Adrenal gland (tissue), 5 donors: Measurements from ENCODE around the gene CNTNAP2.
"Not testable (repeated sequence)": the region's sequence is repeated elsewhere in the genome, so short reads cannot be mapped to it uniquely, and the experiment has no call there.

Experiments
- CTCF ChIP-seq, 6 experiments: fragments of 450-650 bp in 4 of 6; fragments of 200-600 bp in 2 of 6; sonication (generic) in 1 of 6; IDR thresholded peaks; 1 replicate in 5 of 6; 2 replicates in 1 of 6; pipeline versions ENCODE4 v1.5.1 to v1.8.0; 2016 to 2021; ENCODE audit warnings: antibody characterized with exemption in 6 of 6, mild to moderate bottlenecking in 2 of 6, moderate library complexity in 1 of 6
- POLR2A ChIP-seq, 2 donors: fragments of 450-650 bp; IDR thresholded peaks; one replicate each; pipeline ENCODE4 v1.6.1; 2017; ENCODE audit warnings: antibody characterized with exemption in 2 of 2, mild to moderate bottlenecking in 2 of 2, moderate library complexity in 1 of 2
- donor health status: DM: no; HTN: no; CAD: no.

- TF ChIP-seq POLR2A, CTCF (IDR thresholded peaks at IDR 0.05): not testable (repeated sequence)
Measured at GRCh38 chr7:148331456-148331855, 2214.9 kb downstream of the CNTNAP2 start.
